Retinal pigment epithelial cell (primary cell): ENCODE measurements around the gene PAN3.

Experiments
- DNase-seq: peaks from one replicate; pipeline ENCODE4 v3.0.0-alpha.2; 2010; ENCODE audit warnings: low read depth
- H3K4me3 ChIP-seq: 2 replicates; pipeline ENCODE4 v1.5.1; 2011; ENCODE audit warnings: mild to moderate bottlenecking, low read length, control low read depth, moderate library complexity
- TF ChIP-seq, protein P1 (sequence below): conservative IDR thresholded peaks from 2 replicates; pipeline ENCODE4 v1.5.1; 2011; ENCODE audit warnings: low read depth, low read length, control low read depth, inconsistent platforms

PAN3 gene

DNA sequence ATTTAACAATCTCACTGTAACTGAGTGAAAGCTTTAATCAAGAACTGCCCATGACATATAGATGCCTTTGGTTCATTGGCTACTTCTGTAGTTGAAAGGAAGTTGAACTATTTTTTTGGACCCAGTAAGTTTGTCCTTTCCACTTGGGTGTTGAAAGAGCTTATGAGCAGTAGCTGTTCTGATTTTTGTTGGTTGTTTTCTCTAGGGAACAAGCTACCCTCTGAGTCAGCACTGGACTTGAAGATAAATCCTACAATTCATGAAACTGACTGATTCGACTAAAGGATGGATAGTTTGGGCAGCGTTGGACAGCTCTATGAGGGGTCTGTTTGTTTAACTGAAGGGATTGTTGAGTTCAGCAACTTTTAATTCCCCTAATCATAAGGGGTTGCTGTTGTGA lies 101.0 kb downstream of the PAN3 start:
- no peak for DNase-seq
- no peak overlapping the region for H3K4me3 ChIP-seq
- TF ChIP-seq, protein P1, sequence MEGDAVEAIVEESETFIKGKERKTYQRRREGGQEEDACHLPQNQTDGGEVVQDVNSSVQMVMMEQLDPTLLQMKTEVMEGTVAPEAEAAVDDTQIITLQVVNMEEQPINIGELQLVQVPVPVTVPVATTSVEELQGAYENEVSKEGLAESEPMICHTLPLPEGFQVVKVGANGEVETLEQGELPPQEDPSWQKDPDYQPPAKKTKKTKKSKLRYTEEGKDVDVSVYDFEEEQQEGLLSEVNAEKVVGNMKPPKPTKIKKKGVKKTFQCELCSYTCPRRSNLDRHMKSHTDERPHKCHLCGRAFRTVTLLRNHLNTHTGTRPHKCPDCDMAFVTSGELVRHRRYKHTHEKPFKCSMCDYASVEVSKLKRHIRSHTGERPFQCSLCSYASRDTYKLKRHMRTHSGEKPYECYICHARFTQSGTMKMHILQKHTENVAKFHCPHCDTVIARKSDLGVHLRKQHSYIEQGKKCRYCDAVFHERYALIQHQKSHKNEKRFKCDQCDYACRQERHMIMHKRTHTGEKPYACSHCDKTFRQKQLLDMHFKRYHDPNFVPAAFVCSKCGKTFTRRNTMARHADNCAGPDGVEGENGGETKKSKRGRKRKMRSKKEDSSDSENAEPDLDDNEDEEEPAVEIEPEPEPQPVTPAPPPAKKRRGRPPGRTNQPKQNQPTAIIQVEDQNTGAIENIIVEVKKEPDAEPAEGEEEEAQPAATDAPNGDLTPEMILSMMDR: no peak

DNA sequence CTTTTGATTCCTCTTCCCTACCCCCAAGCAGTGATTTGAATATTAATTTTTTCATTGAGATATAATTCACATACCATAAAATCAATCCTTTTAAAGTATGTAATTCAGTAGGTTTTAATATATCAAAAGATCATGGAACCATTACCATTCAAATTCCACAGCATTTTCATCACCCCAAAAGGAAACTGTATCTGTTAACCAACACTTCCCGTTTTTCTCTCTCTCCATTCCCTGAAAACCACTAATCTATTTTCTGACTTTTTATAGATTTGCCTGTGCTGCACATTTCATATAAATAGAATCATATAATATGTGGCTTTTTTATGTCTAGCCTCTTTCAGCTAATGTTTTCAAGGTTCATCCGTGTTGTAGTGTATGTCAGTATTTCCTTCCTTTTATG lies 107.1 kb downstream of the PAN3 start:
- no peak overlapping the region for H3K4me3 ChIP-seq
- DNase-seq: no peak
- TF ChIP-seq, protein P1: no peak

DNA sequence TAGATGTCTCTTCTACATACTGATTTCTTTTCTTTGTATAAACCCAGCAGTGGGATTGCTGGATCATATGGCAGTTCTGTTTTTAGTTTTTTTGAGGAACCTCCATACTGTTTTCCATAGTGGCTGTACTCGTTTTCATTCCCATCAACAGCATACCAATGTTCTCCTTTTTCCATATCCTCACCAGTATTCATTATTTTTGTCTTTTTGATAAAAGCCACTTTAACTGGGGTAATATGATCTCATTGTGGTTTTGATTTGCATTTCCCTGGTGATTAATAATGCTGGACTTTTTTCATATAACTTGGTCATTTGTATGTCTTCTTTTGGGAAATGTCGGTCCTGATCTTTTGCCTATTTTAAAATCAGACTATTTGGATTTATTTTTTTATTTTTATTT lies 108.5 kb downstream of the PAN3 start:
- TF ChIP-seq, protein P1: no peak
- H3K4me3 ChIP-seq: no peak overlapping the region
- DNase-seq: no peak

DNA sequence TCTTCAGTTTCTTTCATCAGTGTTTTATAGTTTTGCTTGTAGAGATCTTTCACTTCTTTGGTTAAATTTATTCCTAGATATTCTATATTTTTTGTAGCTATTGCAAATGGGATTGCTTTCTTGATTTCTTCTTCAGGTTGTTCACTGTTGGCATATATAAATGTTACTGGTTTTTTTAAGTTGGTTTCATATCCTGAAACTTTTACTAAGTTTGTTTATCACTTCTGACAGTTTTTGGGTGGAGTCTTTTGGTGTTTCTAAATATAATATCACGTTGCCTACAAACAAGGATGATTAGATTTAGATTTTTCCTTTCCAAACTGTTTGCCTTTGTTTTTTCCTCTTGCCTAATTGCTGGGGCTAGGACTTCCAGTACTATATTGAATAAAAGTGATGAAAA lies 109.7 kb downstream of the PAN3 start:
- no peak overlapping the region for H3K4me3 ChIP-seq
- DNase-seq: no peak
- TF ChIP-seq, protein P1: no peak

DNA sequence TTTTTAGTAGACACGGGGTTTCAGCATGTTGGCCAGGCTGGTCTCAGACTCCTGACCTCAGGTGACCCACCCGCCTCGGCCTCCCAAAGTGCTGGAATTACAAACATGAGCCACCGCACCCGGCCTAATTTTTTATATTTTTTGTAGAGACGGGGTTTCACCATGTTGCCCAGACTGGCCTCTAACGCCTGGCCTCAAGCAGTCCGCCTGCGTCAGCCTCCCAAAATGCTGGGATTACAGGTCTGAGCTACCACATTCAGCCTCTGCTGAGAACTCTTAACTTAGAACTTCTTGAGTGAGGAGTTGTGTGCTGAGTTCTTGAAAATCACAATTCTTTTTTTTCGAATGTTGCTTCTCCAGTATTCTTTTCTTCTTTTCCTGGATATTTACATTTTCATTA lies 112.2 kb downstream of the PAN3 start:
- TF ChIP-seq, protein P1: no peak
- no peak for DNase-seq
- H3K4me3 ChIP-seq: no peak overlapping the region

DNA sequence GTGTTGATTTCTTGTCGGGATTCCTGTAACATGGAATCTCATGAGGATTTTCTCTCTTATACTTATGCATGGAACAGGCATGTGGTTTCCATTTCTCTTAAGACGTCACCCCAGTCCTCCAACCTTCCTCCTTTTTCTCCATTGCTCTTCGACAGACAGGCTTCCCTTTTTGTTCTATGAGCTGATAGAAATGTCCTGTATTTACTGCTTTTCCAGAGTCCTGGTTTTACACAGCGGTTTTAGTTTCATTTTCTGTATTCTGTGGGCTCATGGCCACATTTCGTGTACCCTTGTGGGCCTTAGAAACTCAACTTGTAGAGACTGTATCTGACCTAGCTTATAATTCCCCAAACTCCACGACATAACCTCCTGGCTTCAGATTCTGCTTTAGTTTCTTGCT lies 113.1 kb downstream of the PAN3 start:
- H3K4me3 ChIP-seq: no peak overlapping the region
- DNase-seq: no peak

DNA sequence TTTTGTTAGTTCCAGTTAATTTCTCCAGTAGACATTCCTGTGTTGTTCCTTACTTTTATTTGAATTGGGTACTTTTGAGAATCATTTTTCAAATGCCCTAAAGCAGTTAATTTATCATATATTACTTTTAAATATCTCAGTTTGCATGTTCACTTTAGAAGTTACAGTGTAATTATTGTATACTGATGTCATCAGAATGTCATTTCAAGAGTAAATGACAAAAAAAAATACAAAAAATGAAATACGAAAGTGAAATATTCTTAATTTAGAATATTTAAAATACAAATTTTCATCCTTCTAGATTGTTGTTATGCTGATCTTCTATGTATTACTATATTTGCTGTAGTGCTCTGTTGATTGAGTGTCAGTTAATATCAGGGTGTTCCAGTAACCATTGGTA lies 114.2 kb downstream of the PAN3 start:
- no peak overlapping the region for H3K4me3 ChIP-seq
- DNase-seq: no peak
- TF ChIP-seq, protein P1: no peak

More for the DNA sequence above, 113.1 kb downstream of the PAN3 start:
- TF ChIP-seq, protein P1: no peak
